Pancreas (tissue), 10 donors: ENCODE data around the gene BCL7A. TPM values are rescaled to one million over a fixed set of nuclear protein-coding genes. Genes with fewer than 3 reads are reported as not detected.

ENCODE experiments used
- ATAC-seq, 4 donors: fragments of 200-7000 bp; cut with Tn5 transposase; one replicate each; pipeline versions ENCODE4 v1.8.0 to v1.9.1; 2020; ENCODE audit warnings: mild to moderate bottlenecking in 4 of 4, moderate library complexity in 4 of 4
- DNase-seq, 6 donors: peaks; one replicate each; pipeline ENCODE4 v3.0.0-alpha.2; 2020
- FAIRE-seq: peaks from 2 replicates; lab custom pipeline; 2012; peaks lifted over from hg19 to GRCh38; lab: Jason Lieb, UNC
- H3K27ac ChIP-seq, 4 donors: fragments of 200-600 bp; sonication (generic); 1 replicate in 3 of 4; 2 replicates in 1 of 4; pipeline versions ENCODE4 v1.5.0 to v1.8.0; 2020
- H3K27me3 ChIP-seq, 4 donors: fragments of 200-600 bp; one replicate each; pipeline ENCODE4 v1.8.0; 2021
- H3K36me3 ChIP-seq, 3 donors: fragments of 200-600 bp; sonication (generic) in 1 of 3; one replicate each; pipeline versions ENCODE4 v1.5.0 to v1.8.0; 2020 to 2021
- H3K4me1 ChIP-seq, 3 donors: fragments of 200-600 bp; one replicate each; pipeline ENCODE4 v1.8.0; 2021
- H3K4me3 ChIP-seq, 4 donors: fragments of 200-600 bp; sonication (generic) in 2 of 4; one replicate each; pipeline versions ENCODE4 v1.5.0 to v1.8.0; 2020 to 2021
- H3K9me3 ChIP-seq, 4 donors: fragments of 200-600 bp; one replicate each; pipeline ENCODE4 v1.8.0; 2021
- CTCF ChIP-seq, 4 donors: fragments of 200-600 bp; sonication (generic) in 3 of 4; IDR thresholded peaks; one replicate each; pipeline versions ENCODE4 v1.5.0 to v1.8.0; 2021; ENCODE audit warnings: antibody characterized with exemption in 4 of 4
- WGBS, 2 donors: extraction: QIAGEN DNeasy Blood & Tissue Kit; methylation state at CpG; one replicate each; pipeline ENCODE4 v1.1.7; 2013; 5-methylcytosine and 5-hydroxymethylcytosine counted together
- intact Hi-C, 3 donors: fragments of 100-400 bp; cut with DNase I; formaldehyde crosslinking; loops; one replicate each; pipeline versions ENCODE4 v1.11.1 to v1.14.2; 2022
- polyA plus RNA-seq, 2 donors: library from polyadenylated mRNA; stranded (reverse); fragments of 200-250 nt; gene quantifications; one replicate each; pipeline ENCODE4 v1.2.3, GENCODE V29; 2013
- total RNA-seq, 6 donors: library from RNA; stranded (reverse); fragmentation: NEBNext Ultra II Directional in 4 of 6; extraction: Animal tissue kit (Norgen Biotek cat#: 25700) in 4 of 6; gene quantifications; one replicate each; pipeline versions ENCODE4 v1.2.1 to v1.2.4, GENCODE V29; 2021 to 2023
- donor health status: healthy with polysubstance abuse.
- donor health status: DM: no; HTN: no; CAD: no; lungs with moderate emphysema.
- donor health status: DM: no; HTN: no; CAD: no.
- donor health status: control.
- donor health status: control.
- donor health status: Bipolar disorder and iron deficiency.
- donor health status: DM: yes; HTN: yes; CAD: no.
- donor health status: DM: no; HTN: no; CAD: no.
- donor health status: DM: no; HTN: no; CAD: no.
- donor health status: DM: yes; HTN: yes; CAD: no.

BCL7A gene
- total and polyA plus RNA-seq, 8 donors = 6.9 to 13.4 (median 9.0) TPM

GRCh38 chr12:122060081-122060501 lies 38.4 kb downstream of the BCL7A start:
- H3K4me1 ChIP-seq = peaks cover 16 to 22% (median 21%) of the 10 kb centered on the region in 3 donors
- H3K4me3 ChIP-seq = no peak overlapping the region
- peaks cover 0 to 19% (median 6%) of the 10 kb centered on the region in 3 donors for H3K36me3 ChIP-seq
- no peak overlapping the region for H3K27ac ChIP-seq
- FAIRE-seq = no peak
- no peak for ATAC-seq
- no peaks in the 10 kb centered on the region for H3K27me3 ChIP-seq
- no peak for TF ChIP-seq CTCF (IDR thresholded peaks at IDR 0.05)
- H3K9me3 ChIP-seq = no peaks in the 10 kb centered on the region
- WGBS, 2 donors = 88 to 90% methylated on average over 22 of the region's 22 CpGs
- intact Hi-C loops = no loop called here
- DNase-seq = no peak

GRCh38 chr12:122061253-122061652 lies 39.6 kb downstream of the BCL7A start:
- H3K4me1 ChIP-seq = peaks cover 16 to 26% (median 22%) of the 10 kb centered on the region in 3 donors
- intact Hi-C loops = no loop called here
- ATAC-seq = no peak
- H3K4me3 ChIP-seq = no peak overlapping the region
- no peak for DNase-seq
- no peaks in the 10 kb centered on the region for H3K9me3 ChIP-seq
- H3K36me3 ChIP-seq = peaks cover 0 to 16% (median 6%) of the 10 kb centered on the region in 3 donors
- no peaks in the 10 kb centered on the region for H3K27me3 ChIP-seq
- 92% methylated on average over 23 of the region's 23 CpGs for WGBS, 2 donors
- no peak for TF ChIP-seq CTCF (IDR thresholded peaks at IDR 0.05)
- FAIRE-seq = no peak
- H3K27ac ChIP-seq = no peak overlapping the region

- DNase-seq (peak in 5 of 6 donors; percentile 63 to 77 (median 72)), FAIRE-seq (peak; percentile 20), ATAC-seq (peak; percentile 58 to 74 (median 68))
- Histone ChIP-seq H3K27me3 (no peaks in the 10 kb centered on the region), H3K27ac (peak overlapping the region; percentile 83 to 95 (median 85)), H3K36me3 (peaks cover 0 to 12% (median 6%) of the 10 kb centered on the region in 3 donors), H3K4me3 (peak overlapping the region in 1 of 4 donors; percentile 54), H3K9me3 (no peaks in the 10 kb centered on the region), H3K4me1 (peaks cover 16 to 31% (median 27%) of the 10 kb centered on the region in 3 donors)
- WGBS, 2 donors = 5% methylated on average over 19 of the region's 19 CpGs
- intact Hi-C loops = no loop called here
- TF ChIP-seq CTCF (IDR thresholded peaks at IDR 0.05) = no peak
Measured at GRCh38 chr12:122062832-122063693, 41.4 kb downstream of the BCL7A start.

- no peaks in the 10 kb centered on the region for H3K9me3 ChIP-seq
- 28 to 32% methylated on average over 6 of the region's 6 CpGs for WGBS, 2 donors
- H3K27ac ChIP-seq = peak overlapping the region; percentile 83 to 95 (median 85)
- peak overlapping the region in 1 of 4 donors; percentile 54 for H3K4me3 ChIP-seq
- H3K4me1 ChIP-seq = peaks cover 16 to 32% (median 27%) of the 10 kb centered on the region in 3 donors
- peaks cover 0 to 12% (median 6%) of the 10 kb centered on the region in 3 donors for H3K36me3 ChIP-seq
- no peaks in the 10 kb centered on the region for H3K27me3 ChIP-seq
- TF ChIP-seq CTCF (IDR thresholded peaks at IDR 0.05) = no peak
- ATAC-seq = peak; percentile 40 to 66 (median 56)
- peak in 4 of 6 donors; percentile 70 to 83 (median 78) for DNase-seq
- intact Hi-C loops = no loop called here
- no peak for FAIRE-seq
Measured at GRCh38 chr12:122063694-122064024, 42.0 kb downstream of the BCL7A start.
